Measurements from ENCODE around the gene TM9SF3. TPM values are rescaled to one million over a fixed set of nuclear protein-coding genes. Genes with fewer than 3 reads are reported as not detected.

TM9SF3 gene
- total and polyA plus RNA-seq, 2 of the 4 experiments (the other 2 are of a cell fraction): 33.7 to 61.8 TPM

DNA sequence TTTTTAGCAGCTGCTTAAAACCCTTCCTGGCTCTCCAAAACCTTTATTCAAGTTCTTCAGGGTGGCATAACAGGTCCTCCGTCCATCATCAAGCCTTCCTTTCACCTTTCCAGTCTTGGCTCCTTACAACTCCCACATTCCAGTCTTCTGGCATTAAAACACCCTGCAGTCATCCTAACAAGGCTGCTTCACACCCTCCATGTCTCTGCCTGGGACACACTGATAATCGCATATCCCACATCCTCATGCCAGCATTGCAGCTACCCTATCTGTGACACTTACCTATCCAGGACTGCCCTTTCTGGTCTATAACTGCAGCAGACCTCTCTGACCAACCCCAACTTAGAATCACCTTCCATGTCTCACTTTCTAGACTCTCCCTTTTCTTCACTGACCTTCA, 70.5 kb downstream of the TM9SF3 start:
- Histone ChIP-seq H3K79me1 (ENCODE audit: low read depth in 1 of 2, low read length in 2 of 2) (0 out of 4 replicates have a peak, but pooled peaks cover 0 to 6% of the 10 kb centered on the region in 2 experiments), H3K18ac (ENCODE audit: low read depth, low read length) (no peak overlapping the region), H3K36me3 (ENCODE audit: control insufficient read depth, insufficient read depth, low read length) (peaks cover 5% of the 10 kb centered on the region), H3K27me3 (ENCODE audit: control insufficient read depth, insufficient read depth, low read length) (peaks cover 18% of the 10 kb centered on the region), H2AK9ac (replicated peaks; ENCODE audit: low read depth, low read length, poor library complexity) (no peak overlapping the region), H3K14ac (replicated peaks; ENCODE audit: low read depth, low read length) (no peak overlapping the region), H3K9me3 (ENCODE audit: control insufficient read depth, insufficient read depth, low read length) (no peaks in the 10 kb centered on the region), H2BK20ac (ENCODE audit: low read depth, low read length) (no peak overlapping the region), H3K56ac (ENCODE audit: extremely low read depth, insufficient read depth, low read length) (no peak overlapping the region), H3K4me2 (ENCODE audit: low read depth, low read length) (no peak overlapping the region), H4K20me1 (ENCODE audit: insufficient read depth, low read length) (peaks cover 16% of the 10 kb centered on the region; the same call in 1 of the 2 replicates), H2BK120ac (ENCODE audit: low read depth, low read length) (no peak overlapping the region), H4K8ac (ENCODE audit: low read depth in 2 of 2, low read length in 2 of 2) (no peak overlapping the region), H2BK5ac (ENCODE audit: low read depth, low read length, poor library complexity, severe bottlenecking) (no peak overlapping the region), H3K4me3 (ENCODE audit: insufficient read depth, low read depth, low read length) (no peak overlapping the region), H2AFZ (replicated peaks; ENCODE audit: low read length, poor library complexity) (no peak overlapping the region), H3K27ac (ENCODE audit: insufficient read depth, low read length) (no peak overlapping the region), H3K9ac (ENCODE audit: low read depth, low read length) (no peak overlapping the region), H3K9me1 (ENCODE audit: insufficient read depth, low read length) (peaks cover 8% of the 10 kb centered on the region; the same call in 1 of the 2 replicates), H3K4me1 (ENCODE audit: control insufficient read depth, insufficient read depth, low read length) (no peaks in the 10 kb centered on the region; the same call in 1 of the 2 replicates), H2BK15ac (ENCODE audit: low read depth, low read length) (no peak overlapping the region), H4K91ac (ENCODE audit: insufficient read depth, low read depth, low read length) (no peak overlapping the region), H4K5ac (ENCODE audit: low read depth, low read length) (no peak overlapping the region), H3K23ac (ENCODE audit: low read depth, low read length) (no peak overlapping the region), H2AK5ac (ENCODE audit: low read depth, low read length) (no peak overlapping the region), H3K4ac (ENCODE audit: low read depth, low read length) (no peak overlapping the region)
- ChIA-PET POLR2A (ENCODE audit: unreplicated experiment) (no interaction called here), CTCF (no interaction called here)
- DNase-seq: no peak
- intact Hi-C loops (cut with micrococcal nuclease) (no loop called here), in situ Hi-C loops (cut with MboI; ENCODE audit: low sequenced_read_pairs) (loop anchor here (10.0 kb wide), 1 partner anchor 122 kb away; no protein-coding TSS in a partner anchor), dilution Hi-C loops (cut with HindIII; ENCODE audit: low sequenced_read_pairs, unreplicated experiment) (no loop called here)
- WGBS, 2 experiments (ENCODE audit: extremely low coverage in 2 of 2, insufficient read length in 1 of 2): 63% methylated on average over 2 of the region's 2 CpGs; no CpG with 5 or more reads in 1 of the 2 experiments
- ATAC-seq (ENCODE audit: low read depth): no peak
- TF ChIP-seq MAFK (IDR thresholded peaks at IDR 0.05; ENCODE audit: low read depth, low read length): no peak
- no peak for TF ChIP-seq RCOR1 (IDR thresholded peaks at IDR 0.05; ENCODE audit: insufficient replicate concordance, low read length)
- TF ChIP-seq, protein P1, sequence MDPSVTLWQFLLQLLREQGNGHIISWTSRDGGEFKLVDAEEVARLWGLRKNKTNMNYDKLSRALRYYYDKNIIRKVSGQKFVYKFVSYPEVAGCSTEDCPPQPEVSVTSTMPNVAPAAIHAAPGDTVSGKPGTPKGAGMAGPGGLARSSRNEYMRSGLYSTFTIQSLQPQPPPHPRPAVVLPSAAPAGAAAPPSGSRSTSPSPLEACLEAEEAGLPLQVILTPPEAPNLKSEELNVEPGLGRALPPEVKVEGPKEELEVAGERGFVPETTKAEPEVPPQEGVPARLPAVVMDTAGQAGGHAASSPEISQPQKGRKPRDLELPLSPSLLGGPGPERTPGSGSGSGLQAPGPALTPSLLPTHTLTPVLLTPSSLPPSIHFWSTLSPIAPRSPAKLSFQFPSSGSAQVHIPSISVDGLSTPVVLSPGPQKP (IDR thresholded peaks at IDR 0.05; ENCODE audit: borderline replicate concordance, low read depth, low read length): no peak
- no peak for TF ChIP-seq USF2 (IDR thresholded peaks at IDR 0.05; ENCODE audit: low read depth, low read length)
- TF ChIP-seq CEBPB (IDR thresholded peaks at IDR 0.05; ENCODE audit: low read depth, low read length): no peak
- no peak for TF ChIP-seq NFE2L2 (IDR thresholded peaks at IDR 0.05; ENCODE audit: low read depth, low read length)
- no peak for TF ChIP-seq RFX5 (IDR thresholded peaks at IDR 0.05; ENCODE audit: low read depth, low read length)
- TF ChIP-seq MAZ (IDR thresholded peaks at IDR 0.05; ENCODE audit: borderline replicate concordance, low read depth, low read length): no peak
- no peak for TF ChIP-seq SMC3 (IDR thresholded peaks at IDR 0.05; ENCODE audit: low read depth, low read length)
- TF ChIP-seq MXI1 (IDR thresholded peaks at IDR 0.05; ENCODE audit: borderline replicate concordance, low read depth, low read length): no peak
- no TSS peak for BruUV-seq (replicated peaks)
